ENCODE measurements around the gene SLC37A2. TPM values are rescaled to one million over a fixed set of nuclear protein-coding genes. Genes with fewer than 3 reads are reported as not detected.
"Not testable (repeated sequence)": the region's sequence is repeated elsewhere in the genome, so short reads cannot be mapped to it uniquely, and the experiment has no call there.

SLC37A2 gene
- total RNA-seq, 4 donors from 2014 or later = 0.88 to 6.6 (median 2.6) TPM

DNA sequence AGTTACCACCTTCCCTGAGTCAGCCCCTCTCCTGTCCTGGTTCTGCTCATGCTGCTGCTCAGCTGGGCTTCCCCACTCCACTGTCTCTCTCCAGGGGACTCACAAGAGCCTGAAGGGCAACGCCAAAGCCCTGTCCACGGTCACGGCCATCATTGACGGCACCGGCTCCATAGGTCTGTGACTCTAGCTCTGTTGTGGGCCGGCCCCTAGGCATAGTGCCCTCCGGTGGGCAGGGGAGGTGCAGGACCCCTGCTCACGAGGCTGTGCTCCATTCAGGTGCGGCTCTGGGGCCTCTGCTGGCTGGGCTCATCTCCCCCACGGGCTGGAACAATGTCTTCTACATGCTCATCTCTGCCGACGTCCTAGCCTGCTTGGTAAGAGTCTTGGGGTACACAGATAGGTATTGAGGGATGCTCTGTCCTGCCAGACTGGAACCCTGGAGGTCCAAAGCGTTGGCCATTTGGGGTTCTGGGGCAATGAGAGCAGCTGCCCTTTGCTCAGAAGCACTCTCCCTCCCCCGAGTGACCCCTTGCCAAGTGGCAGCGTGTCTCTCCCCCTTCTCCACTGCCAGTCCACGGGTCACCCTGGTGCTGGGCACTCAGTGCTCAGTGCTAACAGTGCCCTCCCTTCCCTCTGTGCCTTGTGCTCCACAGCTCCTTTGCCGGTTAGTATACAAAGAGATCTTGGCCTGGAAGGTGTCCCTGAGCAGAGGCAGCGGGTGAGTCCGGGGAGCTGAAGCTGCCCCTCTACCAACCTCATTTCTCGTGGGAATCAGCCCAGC is 22.4 kb downstream of the SLC37A2 start:
- TF ChIP-seq, protein P1, sequence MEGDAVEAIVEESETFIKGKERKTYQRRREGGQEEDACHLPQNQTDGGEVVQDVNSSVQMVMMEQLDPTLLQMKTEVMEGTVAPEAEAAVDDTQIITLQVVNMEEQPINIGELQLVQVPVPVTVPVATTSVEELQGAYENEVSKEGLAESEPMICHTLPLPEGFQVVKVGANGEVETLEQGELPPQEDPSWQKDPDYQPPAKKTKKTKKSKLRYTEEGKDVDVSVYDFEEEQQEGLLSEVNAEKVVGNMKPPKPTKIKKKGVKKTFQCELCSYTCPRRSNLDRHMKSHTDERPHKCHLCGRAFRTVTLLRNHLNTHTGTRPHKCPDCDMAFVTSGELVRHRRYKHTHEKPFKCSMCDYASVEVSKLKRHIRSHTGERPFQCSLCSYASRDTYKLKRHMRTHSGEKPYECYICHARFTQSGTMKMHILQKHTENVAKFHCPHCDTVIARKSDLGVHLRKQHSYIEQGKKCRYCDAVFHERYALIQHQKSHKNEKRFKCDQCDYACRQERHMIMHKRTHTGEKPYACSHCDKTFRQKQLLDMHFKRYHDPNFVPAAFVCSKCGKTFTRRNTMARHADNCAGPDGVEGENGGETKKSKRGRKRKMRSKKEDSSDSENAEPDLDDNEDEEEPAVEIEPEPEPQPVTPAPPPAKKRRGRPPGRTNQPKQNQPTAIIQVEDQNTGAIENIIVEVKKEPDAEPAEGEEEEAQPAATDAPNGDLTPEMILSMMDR (IDR thresholded peaks at IDR 0.05) = no peak
- TF ChIP-seq POLR2A (IDR thresholded peaks at IDR 0.05) = no peak
- H3K27me3 ChIP-seq = no peaks in the 10 kb centered on the region
- DNase-seq = peak in 1 of 3 donors; percentile 45
- H3K36me3 ChIP-seq = no peaks in the 10 kb centered on the region
- no peak overlapping the region for H3K4me3 ChIP-seq
- H3K4me1 ChIP-seq = no peaks in the 10 kb centered on the region
- H3K9me3 ChIP-seq = no peaks in the 10 kb centered on the region
- H3K27ac ChIP-seq = no peak overlapping the region

DNA sequence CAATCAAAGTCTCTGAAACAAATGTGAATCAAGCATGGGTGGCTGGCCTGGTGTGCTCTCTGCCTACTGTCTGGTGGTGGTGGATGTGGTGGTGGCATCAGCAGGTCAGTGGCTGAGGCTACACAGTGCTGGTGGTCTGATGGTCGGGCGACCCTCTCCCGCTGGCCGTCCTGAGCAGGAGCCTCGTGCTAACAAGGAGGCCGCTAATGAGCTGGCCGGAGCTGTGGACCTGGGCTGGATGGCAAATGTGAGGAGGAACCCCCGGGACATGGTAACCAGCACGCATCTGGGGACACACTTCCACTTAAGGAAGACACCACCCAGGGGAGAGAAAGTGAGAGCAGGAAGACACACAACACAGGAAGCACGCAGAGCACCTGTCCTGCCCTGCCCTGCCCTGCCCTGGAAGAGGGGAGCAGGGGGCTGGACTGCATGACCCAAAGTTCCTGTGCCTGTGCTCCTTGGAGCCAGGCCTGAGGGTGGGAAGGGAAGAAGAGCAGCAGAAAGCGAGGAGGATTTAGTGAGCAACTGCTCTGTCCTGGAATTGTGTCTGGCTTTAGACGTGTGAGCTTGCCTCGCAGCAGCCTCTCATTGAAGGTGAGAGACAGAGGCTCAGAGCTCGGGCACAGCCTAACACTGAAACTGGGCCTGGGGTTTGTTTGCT is 23.7 kb downstream of the SLC37A2 start:
- no peaks in the 10 kb centered on the region for H3K9me3 ChIP-seq
- DNase-seq = no peak
- TF ChIP-seq, protein P1 (IDR thresholded peaks at IDR 0.05) = no peak
- no peak for TF ChIP-seq POLR2A (IDR thresholded peaks at IDR 0.05)
- no peak overlapping the region for H3K27ac ChIP-seq
- H3K36me3 ChIP-seq = no peaks in the 10 kb centered on the region
- no peak overlapping the region for H3K4me3 ChIP-seq
- no peaks in the 10 kb centered on the region for H3K27me3 ChIP-seq
- no peaks in the 10 kb centered on the region for H3K4me1 ChIP-seq

DNA sequence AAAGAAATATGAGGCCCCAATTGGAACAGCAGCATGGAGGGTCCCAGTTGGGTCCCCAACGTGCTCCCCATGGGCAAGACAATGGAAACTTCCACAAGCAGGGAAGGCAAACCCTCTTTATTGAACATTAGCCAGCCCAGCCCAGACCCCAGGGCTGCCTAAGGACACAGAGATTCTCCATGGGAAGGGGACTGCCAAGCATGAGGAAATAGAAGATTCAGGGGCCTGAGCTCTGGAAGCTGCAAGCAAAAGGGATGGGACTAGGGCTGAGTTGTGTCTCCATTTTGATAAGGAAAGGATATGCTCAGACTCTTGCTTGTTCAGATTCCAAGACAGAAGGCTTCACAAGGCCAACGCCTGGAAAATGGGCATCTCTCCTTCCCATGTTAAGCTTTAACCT is 25.0 kb downstream of the SLC37A2 start:
- no peaks in the 10 kb centered on the region for H3K4me1 ChIP-seq
- DNase-seq = no peak
- no peak overlapping the region for H3K27ac ChIP-seq
- no peaks in the 10 kb centered on the region for H3K27me3 ChIP-seq
- TF ChIP-seq, protein P1 (IDR thresholded peaks at IDR 0.05) = no peak
- no peak for TF ChIP-seq POLR2A (IDR thresholded peaks at IDR 0.05)
- H3K36me3 ChIP-seq = no peaks in the 10 kb centered on the region
- H3K9me3 ChIP-seq = no peaks in the 10 kb centered on the region
- no peak overlapping the region for H3K4me3 ChIP-seq

DNA sequence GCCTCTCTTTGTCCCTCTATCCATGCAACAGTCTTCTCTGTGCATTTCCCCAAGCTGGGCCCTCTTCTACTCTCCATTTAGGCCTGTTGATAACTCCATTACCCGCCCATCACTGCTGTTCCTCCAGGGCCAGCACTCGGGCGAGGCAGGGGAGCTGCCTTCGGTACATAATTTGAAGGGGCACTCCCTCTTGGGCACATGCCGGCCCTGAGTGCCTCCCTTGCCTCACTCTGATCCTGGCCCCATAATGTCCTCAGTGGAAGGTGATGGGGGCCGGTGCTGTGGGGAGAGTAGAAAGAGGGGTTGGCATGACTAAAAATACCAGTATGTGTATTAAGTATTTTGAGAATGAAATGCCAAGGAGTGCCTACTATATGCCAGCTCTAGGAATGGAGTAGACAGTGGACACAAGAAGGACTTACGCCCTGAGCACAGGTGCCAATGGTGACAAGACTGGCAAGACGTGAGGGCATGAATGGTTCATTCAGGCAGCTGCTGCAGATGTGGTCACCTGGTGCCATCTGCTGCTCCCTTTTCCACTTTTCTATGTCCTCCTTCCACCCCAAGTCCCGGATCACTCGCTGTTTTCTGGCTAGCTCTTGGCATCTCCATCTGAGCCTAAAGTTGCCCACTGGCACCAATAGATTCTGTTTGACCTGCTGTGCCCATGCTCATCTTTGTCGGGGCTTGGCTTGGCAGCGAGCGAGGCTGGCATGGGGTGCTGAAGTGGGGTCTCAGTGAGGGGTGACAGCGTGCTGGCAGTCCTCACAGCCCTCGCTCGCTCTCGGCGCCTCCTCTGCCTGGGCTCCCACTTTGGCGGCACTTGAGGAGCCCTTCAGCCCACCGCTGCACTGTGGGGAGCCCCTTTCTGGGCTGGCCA is 25.7 kb downstream of the SLC37A2 start:
- Histone ChIP-seq H3K4me3 (no peak overlapping the region), H3K36me3 (no peaks in the 10 kb centered on the region), H3K4me1 (no peaks in the 10 kb centered on the region), H3K27me3 (no peaks in the 10 kb centered on the region), H3K9me3 (no peaks in the 10 kb centered on the region), H3K27ac (no peak overlapping the region)
- TF ChIP-seq, protein P1 (IDR thresholded peaks at IDR 0.05) = no peak
- no peak for TF ChIP-seq POLR2A (IDR thresholded peaks at IDR 0.05)
- DNase-seq = peak in 1 of 3 donors; percentile 34

DNA sequence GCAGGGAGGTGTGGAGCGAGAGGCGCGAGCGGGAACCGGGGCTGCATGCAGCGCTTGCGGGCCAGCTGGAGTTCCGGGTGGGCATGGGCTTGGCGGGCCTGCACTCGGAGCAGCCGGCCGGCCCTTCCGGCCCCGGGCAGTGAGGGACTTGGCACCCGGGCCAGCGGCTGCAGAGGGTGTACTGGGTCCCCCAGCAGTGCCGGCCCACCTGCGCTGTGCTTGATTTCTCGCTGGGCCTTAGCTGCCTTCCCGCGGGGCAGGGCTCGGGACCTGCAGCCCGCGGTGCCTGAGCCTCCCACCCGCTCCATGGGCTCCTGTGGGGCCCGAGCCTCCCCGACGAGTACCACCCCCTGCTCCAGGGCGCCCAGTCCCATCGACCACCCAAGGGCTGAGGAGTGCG is 26.4 kb downstream of the SLC37A2 start:
- H3K9me3 ChIP-seq, H3K27ac ChIP-seq, H3K4me3 ChIP-seq, H3K36me3 ChIP-seq, H3K4me1 ChIP-seq, H3K27me3 ChIP-seq, DNase-seq: not testable (repeated sequence)

DNA sequence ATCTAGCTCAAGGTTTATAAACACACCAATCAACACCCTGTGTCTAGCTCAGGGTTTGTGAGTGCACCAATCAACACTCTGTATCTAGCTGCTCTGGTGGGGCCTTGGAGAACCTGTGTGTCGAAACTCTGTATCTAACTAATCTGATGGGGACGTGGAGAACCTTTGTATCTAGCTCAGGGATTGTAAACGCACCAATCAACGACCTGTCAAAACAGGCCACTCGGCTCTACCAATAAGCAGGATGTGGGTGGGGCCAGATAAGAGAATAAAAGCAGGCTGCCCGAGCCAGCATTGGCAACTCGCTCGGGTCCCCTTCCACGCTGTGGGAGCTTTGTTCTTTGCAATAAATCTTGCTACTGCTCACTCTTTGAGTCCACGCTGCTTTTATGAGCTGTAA is 27.0 kb downstream of the SLC37A2 start:
- H3K4me3 ChIP-seq = not testable (repeated sequence)

More for the DNA sequence above, 27.0 kb downstream of the SLC37A2 start:
- not testable (repeated sequence) for H3K4me1 ChIP-seq, H3K27me3 ChIP-seq, H3K9me3 ChIP-seq, H3K27ac ChIP-seq, DNase-seq, H3K36me3 ChIP-seq
